ENCODE data around the gene ENDOU. TPM values are rescaled to one million over a fixed set of nuclear protein-coding genes. Genes with fewer than 3 reads are reported as not detected.

ENDOU gene
- total and polyA plus RNA-seq, 2 experiments from 2014 or later = 0.22 TPM; not detected in 1

- Histone ChIP-seq H3K4me3 (no peak overlapping the region), H3K4me2 (ENCODE audit: unreplicated experiment) (no peak overlapping the region), H3K9me3 (ENCODE audit: low read depth) (no peaks in the 10 kb centered on the region), H4K20me1 (ENCODE audit: insufficient read depth) (no peaks in the 10 kb centered on the region), H3K36me3 (ENCODE audit: low read depth) (no peaks in the 10 kb centered on the region), H2AFZ (no peak overlapping the region), H3K79me2 (ENCODE audit: insufficient read depth) (no peaks in the 10 kb centered on the region), H3K9me2 (ENCODE audit: insufficient read depth) (no peaks in the 10 kb centered on the region), H3K4me1 (ENCODE audit: insufficient read depth) (peaks cover 16% of the 10 kb centered on the region), H3F3A (ENCODE audit: insufficient read depth) (no peaks in the 10 kb centered on the region), H3K27me3 (replicated peaks; ENCODE audit: insufficient read depth) (no peaks in the 10 kb centered on the region), H3K27ac (no peak overlapping the region), H3K9ac (no peak overlapping the region)
- WGBS, 2 experiments (ENCODE audit: low coverage in 1 of 2, low lambda C conversion rate in 2 of 2, missing lambda C conversion rate in 2 of 2) = 39 to 40% methylated on average over 5 of the region's 5 CpGs
- DNase-seq = no peak
- in situ Hi-C loops (cut with MboI) = loop anchor here (5.0 kb wide), 1 partner anchor 122 kb away; no protein-coding TSS in a partner anchor
- no peak for TF ChIP-seq EZH2 (IDR thresholded peaks at IDR 0.05; ENCODE audit: insufficient read depth, poor library complexity, severe bottlenecking)
- no peak for TF ChIP-seq EZH2phosphoT487 (IDR thresholded peaks at IDR 0.05; ENCODE audit: insufficient read depth, low read depth)
These were observed 10.4 kb downstream of the ENDOU start for GRCh38 chr12:47714826-47715386.

- Histone ChIP-seq H3K36me3 (ENCODE audit: low read depth) (no peaks in the 10 kb centered on the region), H3K4me1 (ENCODE audit: insufficient read depth) (peaks cover 8% of the 10 kb centered on the region), H3K27ac (no peak overlapping the region), H3K9me3 (ENCODE audit: low read depth) (no peaks in the 10 kb centered on the region), H3K4me2 (ENCODE audit: unreplicated experiment) (no peak overlapping the region), H2AFZ (no peak overlapping the region), H3F3A (ENCODE audit: insufficient read depth) (no peaks in the 10 kb centered on the region), H3K9me2 (ENCODE audit: insufficient read depth) (no peaks in the 10 kb centered on the region), H3K79me2 (ENCODE audit: insufficient read depth) (peaks cover 10% of the 10 kb centered on the region), H3K27me3 (replicated peaks; ENCODE audit: insufficient read depth) (no peaks in the 10 kb centered on the region), H3K4me3 (no peak overlapping the region), H4K20me1 (ENCODE audit: insufficient read depth) (no peaks in the 10 kb centered on the region), H3K9ac (no peak overlapping the region)
- TF ChIP-seq EZH2phosphoT487 (IDR thresholded peaks at IDR 0.05; ENCODE audit: insufficient read depth, low read depth) (no peak), EZH2 (IDR thresholded peaks at IDR 0.05; ENCODE audit: insufficient read depth, poor library complexity, severe bottlenecking) (no peak)
- WGBS, 2 experiments (ENCODE audit: low coverage in 1 of 2, low lambda C conversion rate in 2 of 2, missing lambda C conversion rate in 2 of 2) = 87 to 90% methylated on average over 6 of the region's 6 CpGs
- DNase-seq = no peak
- in situ Hi-C loops (cut with MboI) = loop anchor here (5.0 kb wide), 1 partner anchor 125 kb away; no protein-coding TSS in a partner anchor
These were observed 13.1 kb downstream of the ENDOU start for GRCh38 chr12:47712171-47712570.

- in situ Hi-C loops (cut with MboI) = loop anchor here (5.0 kb wide), 1 partner anchor 126 kb away; no protein-coding TSS in a partner anchor
These were observed 13.8 kb downstream of the ENDOU start for GRCh38 chr12:47711448-47711847.

GRCh38 chr12:47710278-47710677 lies 15.0 kb downstream of the ENDOU start:
- Histone ChIP-seq H3K36me3 (ENCODE audit: low read depth) (no peaks in the 10 kb centered on the region), H3K9me2 (ENCODE audit: insufficient read depth) (no peaks in the 10 kb centered on the region), H3K9ac (no peak overlapping the region), H3K27ac (no peak overlapping the region), H3K4me1 (ENCODE audit: insufficient read depth) (peaks cover 6% of the 10 kb centered on the region), H3K9me3 (ENCODE audit: low read depth) (no peaks in the 10 kb centered on the region), H3K4me3 (no peak overlapping the region), H3K79me2 (ENCODE audit: insufficient read depth) (peaks cover 17% of the 10 kb centered on the region), H3F3A (ENCODE audit: insufficient read depth) (peaks cover 6% of the 10 kb centered on the region; the same call in 1 of the 2 replicates), H3K4me2 (ENCODE audit: unreplicated experiment) (no peak overlapping the region), H4K20me1 (ENCODE audit: insufficient read depth) (no peaks in the 10 kb centered on the region), H2AFZ (no peak overlapping the region), H3K27me3 (replicated peaks; ENCODE audit: insufficient read depth) (no peaks in the 10 kb centered on the region)
- DNase-seq = no peak
- in situ Hi-C loops (cut with MboI) = loop anchor here (5.0 kb wide), 1 partner anchor 127 kb away; no protein-coding TSS in a partner anchor
- TF ChIP-seq EZH2phosphoT487 (IDR thresholded peaks at IDR 0.05; ENCODE audit: insufficient read depth, low read depth) (no peak), EZH2 (IDR thresholded peaks at IDR 0.05; ENCODE audit: insufficient read depth, poor library complexity, severe bottlenecking) (no peak)

More at GRCh38 chr12:47711448-47711847, 13.8 kb downstream of the ENDOU start:
- H3K27ac ChIP-seq = no peak overlapping the region
- H3K4me3 ChIP-seq = no peak overlapping the region
- peaks cover 2% of the 10 kb centered on the region; the same call in 1 of the 2 replicates for H3F3A ChIP-seq (ENCODE audit: insufficient read depth)
- peaks cover 14% of the 10 kb centered on the region for H3K79me2 ChIP-seq (ENCODE audit: insufficient read depth)
- no peaks in the 10 kb centered on the region for H3K9me3 ChIP-seq (ENCODE audit: low read depth)
- no peak overlapping the region for H3K9ac ChIP-seq
- H3K27me3 ChIP-seq (replicated peaks; ENCODE audit: insufficient read depth) = no peaks in the 10 kb centered on the region
- no peak overlapping the region for H2AFZ ChIP-seq
- H3K4me1 ChIP-seq (ENCODE audit: insufficient read depth) = peaks cover 12% of the 10 kb centered on the region
- no peaks in the 10 kb centered on the region for H3K9me2 ChIP-seq (ENCODE audit: insufficient read depth)
- TF ChIP-seq EZH2phosphoT487 (IDR thresholded peaks at IDR 0.05; ENCODE audit: insufficient read depth, low read depth) = no peak
- TF ChIP-seq EZH2 (IDR thresholded peaks at IDR 0.05; ENCODE audit: insufficient read depth, poor library complexity, severe bottlenecking) = no peak
- no peaks in the 10 kb centered on the region for H3K36me3 ChIP-seq (ENCODE audit: low read depth)
- no peaks in the 10 kb centered on the region for H4K20me1 ChIP-seq (ENCODE audit: insufficient read depth)
- 87 to 91% methylated on average over 5 of the region's 5 CpGs for WGBS, 2 experiments (ENCODE audit: low coverage in 1 of 2, low lambda C conversion rate in 2 of 2, missing lambda C conversion rate in 2 of 2)
- no peak for DNase-seq
- H3K4me2 ChIP-seq (ENCODE audit: unreplicated experiment) = no peak overlapping the region

Measured in GM23248 (cell line).